Hepatocyte (in vitro differentiated cells): Measurements from ENCODE around the gene ZHX3. TPM values are rescaled to one million over a fixed set of nuclear protein-coding genes. Genes with fewer than 3 reads are reported as not detected.

ENCODE experiments used
- DNase-seq: peaks from one replicate; pipeline ENCODE4 v3.0.0-alpha.2; 2016; ENCODE audit warnings: low spot score
- H2AFZ ChIP-seq: fragments of 200-600 bp; sonication (generic); 2 replicates; pipeline ENCODE4 v1.6.0; 2016; ENCODE audit warnings: antibody characterized with exemption, mild to moderate bottlenecking
- H3K27ac ChIP-seq: fragments of 200-600 bp; sonication (generic); 2 replicates; pipeline ENCODE4 v1.5.1; 2016; ENCODE audit warnings: mild to moderate bottlenecking
- H3K27me3 ChIP-seq: fragments of 200-600 bp; sonication (generic); 2 replicates; pipeline ENCODE4 v1.6.1; 2016
- H3K36me3 ChIP-seq: fragments of 200-600 bp; sonication (generic); replicated peaks from 2 replicates; pipeline ENCODE4 v1.5.1; 2016; ENCODE audit warnings: low read depth; ENCODE audit not compliant: insufficient read depth
- H3K4me1 ChIP-seq: fragments of 200-600 bp; sonication (generic); 2 replicates; pipeline ENCODE4 v1.5.1; 2016; ENCODE audit warnings: mild to moderate bottlenecking, moderate library complexity; ENCODE audit not compliant: insufficient read depth
- H3K4me2 ChIP-seq: fragments of 200-600 bp; sonication (generic); 2 replicates; pipeline ENCODE4 v1.6.0; 2016
- H3K4me3 ChIP-seq: fragments of 200-600 bp; sonication (generic); 2 replicates; pipeline ENCODE4 v1.5.1; 2016; ENCODE audit warnings: mild to moderate bottlenecking
- H3K79me2 ChIP-seq: fragments of 200-600 bp; sonication (generic); 2 replicates; pipeline ENCODE4 v1.6.0; 2017; ENCODE audit warnings: mild to moderate bottlenecking
- H3K9me2 ChIP-seq: fragments of 200-600 bp; sonication (generic); replicated peaks from 2 replicates; pipeline ENCODE4 v1.6.0; 2017; ENCODE audit warnings: mild to moderate bottlenecking; ENCODE audit not compliant: insufficient read depth
- H3K9me3 ChIP-seq: fragments of 200-600 bp; sonication (generic); 2 replicates; pipeline ENCODE4 v1.5.1; 2016; ENCODE audit warnings: low read depth, mild to moderate bottlenecking
- H4K20me1 ChIP-seq: fragments of 200-600 bp; sonication (generic); 2 replicates; pipeline ENCODE4 v1.6.0; 2016; ENCODE audit warnings: mild to moderate bottlenecking; ENCODE audit not compliant: insufficient read depth, poor library complexity, severe bottlenecking
- EZH2 ChIP-seq: fragments of 200-600 bp; sonication (generic); IDR thresholded peaks from 2 replicates; pipeline ENCODE4 v1.6.1; 2016; ENCODE audit warnings: antibody characterized with exemption, mild to moderate bottlenecking, borderline replicate concordance
- EZH2phosphoT487 ChIP-seq: fragments of 200-600 bp; sonication (generic); IDR thresholded peaks from one replicate; pipeline ENCODE4 v1.6.1; 2018; ENCODE audit warnings: antibody characterized with exemption, mild to moderate bottlenecking, low read depth, moderate library complexity; ENCODE audit not compliant: unreplicated experiment, severe bottlenecking
- WGBS: methylation state at CpG from one replicate; pipeline ENCODE4 v1.1.6; 2016; ENCODE audit warnings: low lambda C conversion rate; ENCODE audit errors: missing lambda C conversion rate; 5-methylcytosine and 5-hydroxymethylcytosine counted together
- polyA plus RNA-seq: library from polyadenylated mRNA; unstranded; fragments of >200 nt; fragmentation: Nextera tagmentation; extraction: Ambion mirVana; gene quantifications from 2 replicates; pipeline ENCODE4 v1.2.1, GENCODE V29; 2016
- total RNA-seq: library from RNA; depleted of rRNA; stranded (reverse); fragments of >200 nt; gene quantifications from 2 replicates; pipeline ENCODE4 v1.2.3, GENCODE V29; 2014
- TF ChIP-seq, protein P1 (sequence below): fragments of 200-600 bp; sonication (generic); IDR thresholded peaks from 2 replicates; pipeline ENCODE4 v1.5.1; 2016; ENCODE audit warnings: antibody characterized with exemption, mild to moderate bottlenecking; ENCODE audit not compliant: poor library complexity

The ZHX3 gene
- total and polyA plus RNA-seq, 2 experiments from 2014 or later, result 15.0 to 19.7 TPM

DNA sequence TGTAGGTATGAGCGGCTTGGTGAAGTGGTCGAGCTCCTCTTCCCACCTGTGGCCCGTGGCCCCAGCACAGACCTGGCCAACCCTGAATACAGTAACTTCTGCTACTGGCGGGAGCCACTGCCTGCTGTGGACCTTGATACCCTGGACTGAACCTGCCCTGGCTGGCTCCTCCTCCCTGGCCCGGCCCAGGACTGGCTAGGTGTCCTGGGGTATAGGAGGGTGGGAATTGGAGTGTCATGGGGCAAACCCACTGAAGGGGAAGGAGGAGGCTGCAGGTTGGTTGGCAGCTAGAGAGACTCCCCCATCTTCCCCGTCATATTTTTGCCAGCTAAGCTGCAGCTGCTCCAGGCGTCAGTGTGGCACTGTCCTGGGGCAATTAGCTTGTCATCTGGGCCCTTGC is 41.2 kb upstream of the ZHX3 start:
- H3K79me2 ChIP-seq, result no peaks in the 10 kb centered on the region
- no peak overlapping the region for H3K27ac ChIP-seq
- no peak overlapping the region for H3K4me2 ChIP-seq
- H3K27me3 ChIP-seq, result peaks cover 3% of the 10 kb centered on the region
- no peaks in the 10 kb centered on the region for H3K9me2 ChIP-seq
- H2AFZ ChIP-seq, result no peak overlapping the region
- WGBS, result 94% methylated on average over 7 of the region's 7 CpGs
- no peak for TF ChIP-seq EZH2phosphoT487
- TF ChIP-seq EZH2, result no peak
- TF ChIP-seq, protein P1, sequence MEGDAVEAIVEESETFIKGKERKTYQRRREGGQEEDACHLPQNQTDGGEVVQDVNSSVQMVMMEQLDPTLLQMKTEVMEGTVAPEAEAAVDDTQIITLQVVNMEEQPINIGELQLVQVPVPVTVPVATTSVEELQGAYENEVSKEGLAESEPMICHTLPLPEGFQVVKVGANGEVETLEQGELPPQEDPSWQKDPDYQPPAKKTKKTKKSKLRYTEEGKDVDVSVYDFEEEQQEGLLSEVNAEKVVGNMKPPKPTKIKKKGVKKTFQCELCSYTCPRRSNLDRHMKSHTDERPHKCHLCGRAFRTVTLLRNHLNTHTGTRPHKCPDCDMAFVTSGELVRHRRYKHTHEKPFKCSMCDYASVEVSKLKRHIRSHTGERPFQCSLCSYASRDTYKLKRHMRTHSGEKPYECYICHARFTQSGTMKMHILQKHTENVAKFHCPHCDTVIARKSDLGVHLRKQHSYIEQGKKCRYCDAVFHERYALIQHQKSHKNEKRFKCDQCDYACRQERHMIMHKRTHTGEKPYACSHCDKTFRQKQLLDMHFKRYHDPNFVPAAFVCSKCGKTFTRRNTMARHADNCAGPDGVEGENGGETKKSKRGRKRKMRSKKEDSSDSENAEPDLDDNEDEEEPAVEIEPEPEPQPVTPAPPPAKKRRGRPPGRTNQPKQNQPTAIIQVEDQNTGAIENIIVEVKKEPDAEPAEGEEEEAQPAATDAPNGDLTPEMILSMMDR, result no peak
- no peak for DNase-seq
- H3K36me3 ChIP-seq, result no peaks in the 10 kb centered on the region
- H3K9me3 ChIP-seq, result no peaks in the 10 kb centered on the region
- H3K4me1 ChIP-seq, result no peaks in the 10 kb centered on the region
- no peak overlapping the region for H3K4me3 ChIP-seq
- no peaks in the 10 kb centered on the region for H4K20me1 ChIP-seq

DNA sequence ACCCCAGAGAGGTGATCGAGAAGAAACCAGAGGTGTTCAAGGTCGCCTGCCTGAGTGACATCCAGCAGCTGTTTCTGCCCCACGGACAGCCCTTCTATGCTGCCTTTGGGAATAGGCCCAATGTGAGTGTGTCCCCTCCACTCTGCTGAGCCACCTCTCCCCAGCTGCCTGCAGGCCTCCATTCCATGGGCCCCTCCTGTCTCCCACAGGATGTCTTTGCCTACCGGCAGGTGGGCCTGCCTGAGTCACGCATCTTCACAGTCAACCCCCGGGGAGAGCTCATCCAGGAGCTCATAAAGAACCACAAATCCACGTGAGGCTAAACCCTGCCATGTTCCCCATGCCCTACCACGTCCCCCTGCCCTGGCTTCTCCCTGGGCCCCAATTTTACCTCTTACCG is 40.7 kb upstream of the ZHX3 start:
- no peaks in the 10 kb centered on the region for H3K4me1 ChIP-seq
- H3K4me2 ChIP-seq, result no peak overlapping the region
- H3K9me2 ChIP-seq, result no peaks in the 10 kb centered on the region
- no peaks in the 10 kb centered on the region for H3K36me3 ChIP-seq
- no peak for DNase-seq
- no peak overlapping the region for H3K27ac ChIP-seq
- TF ChIP-seq, protein P1, result no peak
- TF ChIP-seq EZH2 (no peak), EZH2phosphoT487 (no peak)
- no peaks in the 10 kb centered on the region for H3K27me3 ChIP-seq
- no peaks in the 10 kb centered on the region for H3K9me3 ChIP-seq
- no peaks in the 10 kb centered on the region for H3K79me2 ChIP-seq
- H2AFZ ChIP-seq, result no peak overlapping the region
- H4K20me1 ChIP-seq, result no peaks in the 10 kb centered on the region
- 92% methylated on average over 9 of the region's 9 CpGs for WGBS
- H3K4me3 ChIP-seq, result no peak overlapping the region

DNA sequence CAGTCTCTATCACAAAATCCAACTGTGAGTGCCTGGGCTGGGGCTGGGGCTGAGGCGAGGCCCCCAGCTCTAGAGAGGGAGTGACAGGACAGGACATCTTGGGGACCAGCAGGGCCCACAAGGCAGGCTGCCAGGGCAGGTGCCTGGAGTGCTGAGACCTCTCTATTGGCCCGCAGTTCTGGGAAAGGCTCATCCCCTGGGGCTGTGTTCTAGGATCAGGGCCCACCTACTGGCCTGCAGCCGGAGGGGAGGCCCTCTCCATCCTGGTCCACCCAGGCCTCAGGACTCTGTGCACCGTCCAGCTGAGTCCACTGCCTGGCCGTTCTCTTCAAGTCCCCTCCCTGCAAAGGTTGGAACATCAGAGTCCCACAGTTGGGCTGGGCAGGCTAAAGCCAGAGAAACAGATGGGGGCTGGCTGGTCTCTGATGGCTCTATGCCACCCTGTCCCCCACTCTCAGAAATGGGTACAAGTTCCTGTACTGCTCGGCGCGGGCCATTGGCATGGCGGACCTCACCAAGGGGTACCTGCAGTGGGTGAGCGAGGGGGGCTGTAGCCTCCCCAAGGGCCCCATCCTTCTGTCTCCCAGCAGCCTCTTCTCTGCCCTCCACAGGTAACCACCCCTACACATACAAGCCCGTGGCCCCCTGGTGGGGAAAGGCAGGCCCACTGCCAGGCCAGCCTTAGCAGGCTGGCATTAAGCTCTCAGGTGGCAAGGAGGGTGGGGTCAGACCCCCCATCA is 40.1 kb upstream of the ZHX3 start:
- Histone ChIP-seq H3K36me3 (no peaks in the 10 kb centered on the region), H3K27ac (no peak overlapping the region), H3K27me3 (no peaks in the 10 kb centered on the region), H3K4me3 (no peak overlapping the region), H4K20me1 (no peaks in the 10 kb centered on the region), H3K4me1 (no peaks in the 10 kb centered on the region), H3K9me3 (no peaks in the 10 kb centered on the region), H2AFZ (no peak overlapping the region), H3K79me2 (no peaks in the 10 kb centered on the region), H3K4me2 (no peak overlapping the region), H3K9me2 (no peaks in the 10 kb centered on the region)
- TF ChIP-seq, protein P1, result no peak
- no peak for TF ChIP-seq EZH2
- no peak for TF ChIP-seq EZH2phosphoT487
- 96% methylated on average over 11 of the region's 11 CpGs for WGBS
- DNase-seq, result no peak
